ENCODE measurements around the gene ROBO1. TPM values are rescaled to one million over a fixed set of nuclear protein-coding genes. Genes with fewer than 3 reads are reported as not detected.

Gene ROBO1
- total RNA-seq, 1 donor from 2014 or later = 3.1 TPM

DNA sequence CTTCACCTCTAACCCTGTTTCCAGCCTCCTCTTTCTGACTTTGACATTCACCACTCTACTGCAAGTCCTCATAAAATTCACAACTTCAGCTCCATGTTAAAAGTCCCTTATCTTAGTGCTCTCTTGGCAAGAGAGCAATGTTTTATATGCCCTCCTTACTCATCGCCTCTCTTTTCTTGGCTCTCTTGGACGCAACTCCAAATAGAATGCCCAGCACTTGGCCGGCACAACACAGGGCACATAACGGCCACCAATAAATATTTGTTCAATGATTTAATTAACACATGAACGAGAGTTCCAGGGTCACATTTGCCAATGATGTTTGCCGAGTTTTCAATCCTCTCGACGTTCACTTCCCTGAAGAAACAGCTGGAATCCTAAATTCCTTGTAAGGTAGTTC is 401.4 kb downstream of the ROBO1 start:
- Mint-ChIP-seq H3K27ac (no peak overlapping the region), H3K4me3 (no peak overlapping the region), H3K36me3 (ENCODE audit: low read depth) (no peaks in the 10 kb centered on the region), H3K9me3 (peaks cover 5% of the 10 kb centered on the region), H3K4me1 (no peaks in the 10 kb centered on the region), H3K27me3 (no peaks in the 10 kb centered on the region)
- TF ChIP-seq, protein P1, sequence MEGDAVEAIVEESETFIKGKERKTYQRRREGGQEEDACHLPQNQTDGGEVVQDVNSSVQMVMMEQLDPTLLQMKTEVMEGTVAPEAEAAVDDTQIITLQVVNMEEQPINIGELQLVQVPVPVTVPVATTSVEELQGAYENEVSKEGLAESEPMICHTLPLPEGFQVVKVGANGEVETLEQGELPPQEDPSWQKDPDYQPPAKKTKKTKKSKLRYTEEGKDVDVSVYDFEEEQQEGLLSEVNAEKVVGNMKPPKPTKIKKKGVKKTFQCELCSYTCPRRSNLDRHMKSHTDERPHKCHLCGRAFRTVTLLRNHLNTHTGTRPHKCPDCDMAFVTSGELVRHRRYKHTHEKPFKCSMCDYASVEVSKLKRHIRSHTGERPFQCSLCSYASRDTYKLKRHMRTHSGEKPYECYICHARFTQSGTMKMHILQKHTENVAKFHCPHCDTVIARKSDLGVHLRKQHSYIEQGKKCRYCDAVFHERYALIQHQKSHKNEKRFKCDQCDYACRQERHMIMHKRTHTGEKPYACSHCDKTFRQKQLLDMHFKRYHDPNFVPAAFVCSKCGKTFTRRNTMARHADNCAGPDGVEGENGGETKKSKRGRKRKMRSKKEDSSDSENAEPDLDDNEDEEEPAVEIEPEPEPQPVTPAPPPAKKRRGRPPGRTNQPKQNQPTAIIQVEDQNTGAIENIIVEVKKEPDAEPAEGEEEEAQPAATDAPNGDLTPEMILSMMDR (IDR thresholded peaks at IDR 0.05) = no peak
- ATAC-seq (ENCODE audit: low read depth) (no peak), DNase-seq (no peak)
- intact Hi-C loops (cut with micrococcal nuclease) = no loop called here
- ChIA-PET POLR2A (no interaction called here), CTCF (no interaction called here)

DNA sequence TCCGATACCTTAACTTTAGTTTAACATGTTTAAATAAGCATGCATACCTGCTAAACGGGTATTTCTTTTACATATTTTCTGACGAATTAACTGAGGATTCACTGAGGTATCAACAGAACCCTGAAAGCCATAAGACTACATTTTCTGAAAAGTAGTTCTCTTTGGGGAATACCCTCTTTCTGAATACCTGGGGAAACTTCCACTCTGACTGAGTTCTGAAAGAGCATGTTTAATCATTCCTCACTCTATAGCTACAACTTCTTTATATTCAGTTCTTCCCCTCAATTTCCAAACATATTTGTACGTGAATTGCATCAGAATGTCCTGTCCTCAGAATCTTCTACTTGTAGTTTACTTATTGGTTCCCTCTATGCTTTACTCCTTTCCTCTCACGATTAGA is 403.0 kb downstream of the ROBO1 start:
- intact Hi-C loops (cut with micrococcal nuclease) = no loop called here
- TF ChIP-seq, protein P1 (IDR thresholded peaks at IDR 0.05) = no peak
- H3K4me3 Mint-ChIP-seq = no peak overlapping the region
- no peak for DNase-seq
- H3K27me3 Mint-ChIP-seq = no peaks in the 10 kb centered on the region
- peaks cover 5% of the 10 kb centered on the region for H3K9me3 Mint-ChIP-seq
- no peaks in the 10 kb centered on the region for H3K4me1 Mint-ChIP-seq
- CTCF ChIA-PET = interaction anchor here (1.3 kb wide), 1 partner anchor 8 kb away, joined by 3 read pairs; no protein-coding TSS in a partner anchor
- no peak overlapping the region for H3K27ac Mint-ChIP-seq
- no peaks in the 10 kb centered on the region for H3K36me3 Mint-ChIP-seq (ENCODE audit: low read depth)
- no peak for ATAC-seq (ENCODE audit: low read depth)
- POLR2A ChIA-PET = no interaction called here

DNA sequence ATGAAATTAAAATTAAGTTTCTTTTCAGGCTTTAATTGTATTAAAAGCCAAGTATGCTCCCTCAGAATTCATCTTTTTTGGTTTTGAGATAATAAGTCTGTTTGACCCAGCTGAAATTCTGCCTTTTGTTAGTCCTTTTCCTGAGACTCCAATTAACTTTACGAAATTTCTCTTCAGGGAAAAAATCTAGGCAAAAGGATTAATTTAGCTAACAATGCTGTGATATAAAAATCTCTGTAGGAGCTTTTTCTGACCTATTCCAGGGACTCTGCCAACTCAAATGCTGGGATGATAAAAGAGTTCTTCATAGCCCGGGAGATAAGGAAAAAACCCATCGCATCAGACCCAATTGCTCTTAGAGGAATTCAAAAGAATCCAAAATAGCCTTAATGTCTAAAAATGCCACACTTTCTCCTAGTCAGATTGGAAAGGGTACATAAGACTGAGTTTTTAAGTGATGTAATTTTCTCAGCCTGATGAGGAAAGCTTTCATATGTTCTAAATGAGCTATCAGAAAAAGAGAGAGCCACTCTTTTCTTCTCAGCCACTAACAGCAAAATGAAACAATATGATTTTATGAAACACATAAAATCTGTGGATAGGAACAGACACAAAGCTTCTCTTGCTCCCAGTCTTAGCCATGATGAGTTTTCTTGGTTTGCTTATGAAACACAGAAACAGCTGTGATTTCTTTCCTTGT is 405.1 kb downstream of the ROBO1 start:
- no peaks in the 10 kb centered on the region for H3K27me3 Mint-ChIP-seq
- intact Hi-C loops (cut with micrococcal nuclease) = loop anchor here (2.0 kb wide), 1 partner anchor 704 kb away; no protein-coding TSS in a partner anchor
- ATAC-seq (ENCODE audit: low read depth) (no peak), DNase-seq (no peak)
- H3K27ac Mint-ChIP-seq = no peak overlapping the region
- H3K9me3 Mint-ChIP-seq = peaks cover 5% of the 10 kb centered on the region
- POLR2A ChIA-PET = no interaction called here
- CTCF ChIA-PET = interaction anchor here (1.2 to 2.1 kb wide), 3 partner anchors 12 to 70 kb away, joined by 4 to 8 read pairs (median 4); no protein-coding TSS in a partner anchor
- H3K4me3 Mint-ChIP-seq = no peak overlapping the region
- H3K36me3 Mint-ChIP-seq (ENCODE audit: low read depth) = no peaks in the 10 kb centered on the region
- TF ChIP-seq, protein P1 (IDR thresholded peaks at IDR 0.05) = no peak
- no peaks in the 10 kb centered on the region for H3K4me1 Mint-ChIP-seq

DNA sequence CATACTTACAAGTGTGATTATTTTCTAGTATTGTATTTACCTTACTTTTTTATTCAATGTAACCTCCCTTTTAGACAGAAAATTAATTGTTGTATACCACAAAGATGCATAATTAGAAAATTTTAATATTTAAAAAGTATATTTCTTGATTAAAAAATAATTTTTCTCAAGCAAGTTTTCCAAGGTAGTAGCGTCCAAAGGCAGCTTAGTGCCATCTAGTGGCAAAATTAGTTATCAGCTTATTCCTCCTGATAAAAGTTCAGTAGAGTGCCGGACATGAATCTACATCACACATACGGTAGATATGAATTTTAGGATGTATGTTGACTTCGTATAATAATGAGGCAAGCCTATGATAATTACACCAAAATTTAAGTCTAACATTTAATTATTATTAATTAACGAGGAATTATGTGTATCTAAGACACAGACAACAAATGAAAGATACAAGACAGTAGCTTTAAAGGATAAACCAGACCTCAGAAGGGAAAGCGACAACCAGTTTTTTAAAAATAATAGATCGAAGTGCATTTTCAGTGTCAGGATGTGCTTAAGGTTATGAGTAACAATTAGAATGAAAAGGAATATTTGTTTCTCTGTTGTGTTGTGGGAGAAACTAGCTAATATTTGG is 405.9 kb downstream of the ROBO1 start:
- Mint-ChIP-seq H3K4me3 (no peak overlapping the region), H3K36me3 (ENCODE audit: low read depth) (no peaks in the 10 kb centered on the region), H3K27me3 (no peaks in the 10 kb centered on the region), H3K9me3 (peaks cover 5% of the 10 kb centered on the region), H3K27ac (no peak overlapping the region), H3K4me1 (no peaks in the 10 kb centered on the region)
- ChIA-PET CTCF (interaction anchor here (1.2 to 2.1 kb wide), 3 partner anchors 11 to 71 kb away, joined by 4 to 8 read pairs (median 4); no protein-coding TSS in a partner anchor), POLR2A (no interaction called here)
- TF ChIP-seq, protein P1 (IDR thresholded peaks at IDR 0.05) = peak; percentile 68
- DNase-seq (no peak), ATAC-seq (ENCODE audit: low read depth) (no peak)
- intact Hi-C loops (cut with micrococcal nuclease) = loop anchor here (2.0 kb wide), 1 partner anchor 703 kb away; no protein-coding TSS in a partner anchor

DNA sequence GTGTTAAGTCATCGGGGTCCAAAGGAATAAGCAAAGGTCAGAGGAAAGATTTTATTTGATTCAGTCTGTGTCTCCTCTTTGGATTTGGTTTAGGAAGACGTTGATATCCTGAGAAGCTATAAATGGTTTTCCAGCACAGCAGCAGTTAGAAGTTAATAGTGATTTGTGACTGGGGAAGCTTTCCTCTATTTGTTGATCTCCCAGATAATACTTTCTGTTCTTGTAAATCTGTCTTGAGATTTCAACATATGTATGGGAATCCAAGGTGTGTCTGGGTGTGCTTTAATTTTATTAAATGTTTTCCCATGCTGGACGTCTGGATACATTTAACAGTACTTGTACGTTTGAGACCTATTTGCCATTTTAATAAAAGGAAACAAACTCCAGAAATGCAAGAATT is 409.5 kb downstream of the ROBO1 start:
- Mint-ChIP-seq H3K27me3 (no peaks in the 10 kb centered on the region), H3K4me3 (no peak overlapping the region), H3K27ac (no peak overlapping the region), H3K4me1 (no peaks in the 10 kb centered on the region), H3K9me3 (no peaks in the 10 kb centered on the region), H3K36me3 (ENCODE audit: low read depth) (no peaks in the 10 kb centered on the region)
- DNase-seq = no peak
- no peak for ATAC-seq (ENCODE audit: low read depth)
- TF ChIP-seq, protein P1 (IDR thresholded peaks at IDR 0.05) = no peak
- POLR2A ChIA-PET = no interaction called here
- CTCF ChIA-PET = no interaction called here
- intact Hi-C loops (cut with micrococcal nuclease) = loop anchor here (10.0 kb wide), 1 partner anchor 56 kb away; no protein-coding TSS in a partner anchor

Measured in activated B cell treated with CpG ODN at 0.5 μM for 24 hours (primary cell).